Breast epithelium (tissue), 3 donors: ENCODE results near the gene CDC20B.

Experiments
- CTCF ChIP-seq, 3 donors: fragments of 450-650 bp; IDR thresholded peaks; one replicate each; pipeline ENCODE4 v1.5.1; 2016 to 2017; ENCODE audit warnings: antibody characterized with exemption in 3 of 3, mild to moderate bottlenecking in 3 of 3, moderate library complexity in 3 of 3
- POLR2A ChIP-seq: fragments of 450-650 bp; IDR thresholded peaks from one replicate; pipeline ENCODE4 v1.6.1; 2016; ENCODE audit warnings: antibody characterized with exemption, mild to moderate bottlenecking, moderate library complexity
- POLR2AphosphoS5 ChIP-seq, 3 donors: sonication (generic); formaldehyde crosslinking; IDR thresholded peaks; one replicate each; pipeline ENCODE4 v1.6.1; 2017; ENCODE audit warnings: antibody characterized with exemption in 3 of 3

GRCh38 chr5:55159763-55160492 is 13.0 kb downstream of the CDC20B start, which contains the start of gene GPX8:
- TF ChIP-seq CTCF (IDR thresholded peaks at IDR 0.05) (peak in 2 of 3 donors; percentile 22 to 25), POLR2A (no peak), POLR2AphosphoS5 (IDR thresholded peaks at IDR 0.05) (no peak)
